Left renal cortex interstitium (tissue), 4 donors: ENCODE data around the gene EFNA4. TPM values are rescaled to one million over a fixed set of nuclear protein-coding genes. Genes with fewer than 3 reads are reported as not detected.

Source experiments
- DNase-seq, 4 donors: peaks; one replicate each; pipeline ENCODE4 v3.0.0-alpha.2; 2013; ENCODE audit warnings: low read depth in 4 of 4, low spot score in 2 of 4, missing footprints in 1 of 4
- polyA plus RNA-seq, 4 donors: library from polyadenylated mRNA; unstranded; fragments of 120-200 nt; gene quantifications; one replicate each; pipeline ENCODE4 v1.2.1, GENCODE V29; 2013; ENCODE audit not compliant: insufficient read length in 4 of 4

The EFNA4 gene
- polyA plus RNA-seq, 4 donors: 18.1 to 24.5 (median 21.3) TPM

DNA sequence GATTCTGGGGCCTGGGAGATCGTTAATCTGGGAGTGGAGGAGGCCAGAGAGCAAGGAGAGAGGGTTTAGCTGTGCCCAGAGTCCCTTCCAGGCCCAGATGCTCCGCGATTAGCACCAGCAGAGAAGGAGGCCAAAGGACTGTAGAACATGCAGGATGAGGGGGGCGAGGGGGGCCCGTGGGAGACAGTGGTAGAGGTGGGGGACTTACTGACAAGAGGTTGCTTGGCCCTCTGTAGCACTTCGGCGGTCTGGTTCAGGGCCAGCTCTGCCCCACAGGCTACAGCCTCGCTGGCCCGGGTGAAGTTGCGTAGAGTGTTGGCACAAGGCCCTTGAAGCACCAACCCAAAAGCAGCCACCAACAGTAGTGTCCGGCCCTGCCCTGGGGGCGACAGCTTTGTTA lies 30.7 kb upstream of the EFNA4 start:
- DNase-seq: no peak

GRCh38 chr1:155033524-155033923 lies 30.0 kb upstream of the EFNA4 start, which contains the start of the genes DCST1 and DCST2:
Gene DCST1 (plus strand): TSS chr1:155033824. CDS start chr1:155034037, 213 bp downstream.
Gene DCST2 (minus strand): TSS chr1:155033781. CDS start chr1:155033701, 80 bp downstream.
- DNase-seq: no peak

GRCh38 chr1:155034318-155035208 lies 29.0 kb upstream of the EFNA4 start:
- DNase-seq: no peak

DNA sequence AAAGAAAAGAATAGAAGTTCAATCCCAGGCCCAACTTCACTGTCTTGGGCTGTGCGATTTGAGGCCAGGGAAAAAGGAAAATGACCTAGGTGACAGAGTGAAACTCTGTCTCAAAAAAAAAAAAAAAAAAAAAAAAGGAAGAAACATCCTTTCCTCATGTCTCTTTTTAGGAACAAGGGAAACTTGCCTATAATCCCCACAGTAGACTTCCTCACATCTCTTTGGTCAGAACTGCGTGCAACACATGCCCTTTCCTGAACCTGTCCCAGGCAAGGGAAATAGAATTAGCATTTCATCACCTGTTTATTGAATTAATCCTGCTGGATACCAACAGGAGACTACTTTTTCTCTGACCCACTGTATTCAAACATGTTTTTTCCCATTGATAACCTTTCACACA lies 27.6 kb upstream of the EFNA4 start:
- no peak for DNase-seq

DNA sequence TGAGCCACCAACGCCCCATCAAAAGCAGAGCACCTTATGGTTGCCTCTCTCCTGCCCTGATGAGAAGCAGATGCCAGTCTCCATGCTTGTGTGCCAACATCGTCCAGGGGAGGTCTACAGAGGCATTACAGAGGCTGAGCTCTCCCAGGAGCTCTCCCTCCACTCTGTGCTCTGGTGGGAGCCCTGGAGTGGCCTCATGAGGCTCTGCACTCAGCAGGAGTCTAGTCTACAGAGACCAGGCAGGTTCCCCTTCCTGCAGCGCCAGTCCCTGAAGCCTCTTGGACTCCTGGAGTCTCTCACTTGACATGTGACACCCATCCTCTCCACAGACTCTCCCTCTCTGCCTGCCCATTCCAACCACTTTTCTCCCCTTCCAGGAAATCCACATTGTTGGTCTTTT lies 26.5 kb upstream of the EFNA4 start:
- DNase-seq: no peak

DNA sequence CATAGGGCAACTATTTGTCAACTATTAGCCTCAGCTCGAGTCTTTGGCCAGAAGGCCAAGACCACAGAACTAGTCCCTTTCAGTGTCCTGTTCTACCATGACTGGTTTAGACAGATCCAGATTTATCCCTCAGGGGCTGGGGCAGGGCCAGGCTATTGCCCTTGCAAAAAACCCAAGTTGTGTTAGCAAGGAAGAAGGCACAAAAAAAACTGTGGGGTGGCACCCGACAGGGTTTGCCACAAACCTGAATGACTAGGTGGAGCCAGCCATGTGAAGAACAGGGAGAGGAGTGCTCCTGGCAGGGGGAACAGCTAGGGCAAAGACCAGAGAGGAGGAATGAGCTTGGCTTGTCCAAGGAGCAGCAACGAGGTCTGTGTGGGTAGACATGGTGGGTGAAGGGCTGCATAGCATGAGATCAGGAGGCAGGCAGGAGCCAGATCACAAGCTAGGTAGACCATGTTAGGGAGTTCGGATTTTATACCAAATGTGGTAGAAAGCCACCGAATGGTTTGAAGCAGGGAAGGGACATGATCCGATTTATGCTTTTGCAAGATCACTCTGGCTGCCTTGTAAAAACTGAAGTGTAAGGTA lies 25.6 kb upstream of the EFNA4 start:
- no peak for DNase-seq

DNA sequence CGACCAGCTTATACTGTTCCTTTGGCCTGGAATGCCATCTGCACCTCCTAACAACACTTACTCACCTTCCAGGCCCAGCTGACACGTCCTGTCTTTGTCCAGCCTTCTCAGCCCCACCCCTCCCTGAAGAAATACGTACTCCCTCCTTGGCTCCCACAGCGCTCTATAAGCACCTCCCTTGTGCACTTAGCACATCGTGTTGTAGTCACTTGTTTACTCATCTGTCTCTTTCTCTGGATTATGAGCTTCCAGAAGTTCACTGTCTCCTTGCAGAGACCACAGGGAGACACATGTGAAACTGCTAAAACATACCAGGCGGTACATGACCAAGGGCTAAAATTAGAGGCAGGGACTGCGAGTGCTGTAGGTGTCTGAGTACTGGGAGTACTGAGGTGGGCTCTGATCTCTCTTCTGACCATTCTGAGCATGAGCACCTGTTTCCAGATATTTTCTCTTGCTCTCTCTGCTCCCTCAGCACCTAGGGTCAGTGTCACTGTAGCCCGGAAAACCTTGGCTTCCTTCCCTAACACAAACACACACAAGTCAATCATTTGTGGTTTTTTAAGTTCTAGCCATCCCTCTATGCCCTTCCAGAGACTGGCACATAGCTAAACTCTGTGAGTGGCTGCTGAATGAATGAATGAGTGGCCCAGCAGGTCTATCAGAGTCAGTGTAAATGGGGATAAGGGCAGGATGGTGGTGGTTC lies 24.8 kb upstream of the EFNA4 start:
- DNase-seq: no peak

DNA sequence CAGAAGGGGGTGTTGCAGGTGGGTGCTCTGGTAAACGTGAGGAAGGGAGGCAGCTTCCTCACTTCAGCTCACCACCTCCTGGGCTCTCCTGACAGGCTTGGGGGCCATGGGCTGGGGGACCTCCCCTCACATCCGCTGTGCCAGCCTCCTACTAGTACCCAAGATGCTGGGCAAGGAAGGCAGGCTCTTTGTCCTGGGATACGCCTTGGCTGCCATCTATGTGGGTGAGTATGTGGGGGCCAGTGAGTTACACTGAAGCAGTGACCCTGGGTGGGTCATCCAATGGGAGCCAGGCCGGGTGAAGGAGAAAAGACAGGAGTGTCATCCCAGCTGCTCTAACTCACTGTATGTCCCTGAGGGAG lies 24.3 kb upstream of the EFNA4 start:
- DNase-seq: no peak

- no peak for DNase-seq
These were observed 23.0 kb upstream of the EFNA4 start for GRCh38 chr1:155040358-155041093.

GRCh38 chr1:155042789-155043188 lies 20.8 kb upstream of the EFNA4 start:
- DNase-seq: no peak

DNA sequence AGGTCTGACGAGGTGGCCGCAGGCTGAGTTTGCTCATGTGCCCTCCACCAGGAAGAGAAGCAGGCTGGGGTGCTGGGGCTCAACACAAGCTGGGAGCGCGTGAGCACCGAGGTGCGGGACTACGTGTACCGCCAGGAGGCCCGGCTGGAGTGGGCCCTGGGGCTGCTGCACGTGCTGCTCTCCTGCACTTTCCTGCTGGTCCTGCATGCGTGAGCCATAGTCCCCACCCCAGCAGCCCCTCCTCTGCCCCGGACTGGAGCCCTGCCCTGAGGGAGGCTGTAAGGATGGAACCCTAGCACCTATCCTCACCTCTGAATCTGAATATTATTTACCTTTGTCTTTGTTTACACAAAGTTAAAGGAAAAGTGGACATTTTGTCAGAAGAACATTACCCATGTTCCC lies 20.2 kb upstream of the EFNA4 start:
- DNase-seq: no peak

DNA sequence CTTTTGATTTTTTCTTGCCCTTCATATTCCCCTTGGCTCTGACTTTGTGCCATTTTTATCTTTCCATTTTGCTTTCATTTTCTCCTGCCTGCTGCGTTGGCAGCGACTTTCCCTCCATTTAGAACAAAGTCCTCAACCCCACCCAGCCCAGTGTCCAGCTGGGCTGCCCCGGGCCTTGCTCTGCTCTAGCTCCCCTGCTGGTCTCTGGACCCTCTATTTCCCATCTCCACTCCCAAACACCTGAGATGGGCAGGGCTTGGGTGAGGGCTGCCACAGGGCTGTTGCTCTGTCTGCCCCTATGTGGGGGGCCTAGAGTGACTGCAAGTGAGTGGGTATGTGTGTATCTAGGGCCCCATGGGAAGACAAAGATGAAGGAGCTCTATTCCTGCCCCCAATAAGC lies 19.7 kb upstream of the EFNA4 start:
- no peak for DNase-seq

DNA sequence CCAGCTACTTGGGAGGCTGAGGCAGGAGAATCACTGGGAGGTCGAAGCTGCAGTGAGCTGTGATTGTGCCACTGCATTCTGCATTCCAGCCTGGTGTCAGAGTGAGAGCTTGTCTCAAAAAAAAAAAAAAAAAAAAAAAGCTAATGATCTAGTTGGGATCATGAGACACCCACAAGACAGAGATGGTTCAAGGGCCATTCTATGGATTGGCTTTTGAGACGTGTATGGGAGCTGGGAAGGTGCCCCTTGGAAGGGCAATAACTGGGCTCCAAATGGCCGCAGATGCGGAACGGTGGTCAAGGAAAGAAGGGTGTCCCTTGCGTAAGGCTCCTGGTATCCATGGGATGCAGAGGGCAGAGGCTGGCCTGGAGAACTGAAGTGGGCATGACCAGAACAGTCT lies 19.2 kb upstream of the EFNA4 start:
- no peak for DNase-seq

DNA sequence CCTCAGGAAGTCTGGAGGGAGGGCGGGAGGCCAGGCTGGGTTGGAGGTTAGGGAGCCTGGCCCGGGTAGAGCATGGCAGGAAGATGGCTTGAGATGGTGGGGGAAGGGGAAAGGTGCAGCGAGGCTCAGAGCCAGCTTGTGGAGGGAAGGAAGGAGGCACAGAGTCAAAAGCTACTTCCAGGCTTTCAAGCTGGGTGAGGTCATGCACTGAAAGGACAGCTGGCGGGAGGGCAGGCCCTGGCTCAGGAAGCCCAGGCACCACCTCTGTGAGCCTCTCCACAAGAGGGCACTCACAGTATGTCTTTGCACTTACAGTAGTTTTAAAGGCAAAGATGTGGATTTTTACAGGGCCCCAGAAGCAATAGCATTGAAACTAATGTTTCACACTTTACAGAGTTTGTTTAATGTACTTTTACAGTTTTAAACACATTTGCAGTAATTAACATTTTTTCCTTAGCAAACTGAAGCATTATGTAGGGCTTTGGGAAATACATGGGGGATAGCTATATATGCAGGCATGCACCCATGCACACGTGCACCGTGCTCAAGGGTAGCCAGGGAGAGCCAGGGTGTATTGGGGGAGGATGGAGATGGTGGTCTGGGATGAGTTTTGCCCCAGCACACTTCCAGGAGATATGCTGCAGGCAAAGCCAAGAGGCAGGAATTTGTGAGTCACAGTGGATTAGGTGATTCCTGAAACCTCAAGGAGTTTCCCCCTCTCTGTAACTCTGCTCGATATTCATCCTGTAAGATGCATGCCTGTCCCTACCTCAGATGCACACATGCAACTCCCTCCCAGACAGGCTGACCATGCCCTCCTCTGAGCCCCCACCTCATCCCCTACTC lies 18.5 kb upstream of the EFNA4 start:
- DNase-seq: peak in 1 of 4 donors; percentile 27

DNA sequence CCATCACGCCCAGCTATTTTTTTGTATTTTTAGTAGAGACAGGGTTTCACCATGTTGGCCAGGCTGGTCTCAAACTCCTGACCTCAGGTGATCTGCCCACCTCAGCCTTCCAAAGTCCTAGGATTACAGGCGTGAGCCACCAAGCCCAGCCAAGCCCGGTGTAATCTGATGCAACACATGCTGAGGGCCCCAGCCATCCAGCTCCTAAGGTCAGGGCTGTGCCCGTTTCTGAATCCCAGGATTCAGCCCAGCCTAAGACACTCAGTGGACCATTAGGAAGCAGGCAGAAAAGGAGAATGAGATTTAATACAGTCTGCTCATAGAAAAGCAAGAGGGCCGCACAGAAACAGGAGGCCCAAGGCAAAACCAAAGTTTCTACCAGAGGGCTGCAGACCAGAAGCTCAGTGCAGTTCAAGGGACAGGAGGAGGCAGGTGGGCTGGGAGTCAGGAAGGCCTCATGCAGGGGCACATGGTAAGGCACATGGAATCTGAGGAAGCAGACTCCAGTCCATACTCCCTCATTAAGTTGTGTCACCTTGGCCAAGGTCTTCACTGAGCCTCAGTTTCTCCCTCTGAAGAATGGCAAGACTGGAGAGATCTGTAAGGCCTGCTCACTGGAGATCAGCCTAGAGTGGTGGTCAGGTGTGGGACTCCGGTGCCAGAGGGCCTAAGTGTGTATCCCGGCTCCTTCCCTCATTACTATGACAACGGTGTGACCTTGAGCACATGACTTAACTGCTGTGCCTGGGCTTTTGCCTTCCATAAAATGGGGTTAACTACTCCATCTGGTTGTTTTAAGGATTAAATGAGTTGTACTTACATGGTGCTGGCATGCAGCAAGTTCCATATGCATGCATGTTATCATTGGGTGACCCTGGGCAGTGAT lies 14.8 kb upstream of the EFNA4 start:
- DNase-seq: no peak

- no peak for DNase-seq
These were observed 13.6 kb upstream of the EFNA4 start for GRCh38 chr1:155049651-155050559.

DNA sequence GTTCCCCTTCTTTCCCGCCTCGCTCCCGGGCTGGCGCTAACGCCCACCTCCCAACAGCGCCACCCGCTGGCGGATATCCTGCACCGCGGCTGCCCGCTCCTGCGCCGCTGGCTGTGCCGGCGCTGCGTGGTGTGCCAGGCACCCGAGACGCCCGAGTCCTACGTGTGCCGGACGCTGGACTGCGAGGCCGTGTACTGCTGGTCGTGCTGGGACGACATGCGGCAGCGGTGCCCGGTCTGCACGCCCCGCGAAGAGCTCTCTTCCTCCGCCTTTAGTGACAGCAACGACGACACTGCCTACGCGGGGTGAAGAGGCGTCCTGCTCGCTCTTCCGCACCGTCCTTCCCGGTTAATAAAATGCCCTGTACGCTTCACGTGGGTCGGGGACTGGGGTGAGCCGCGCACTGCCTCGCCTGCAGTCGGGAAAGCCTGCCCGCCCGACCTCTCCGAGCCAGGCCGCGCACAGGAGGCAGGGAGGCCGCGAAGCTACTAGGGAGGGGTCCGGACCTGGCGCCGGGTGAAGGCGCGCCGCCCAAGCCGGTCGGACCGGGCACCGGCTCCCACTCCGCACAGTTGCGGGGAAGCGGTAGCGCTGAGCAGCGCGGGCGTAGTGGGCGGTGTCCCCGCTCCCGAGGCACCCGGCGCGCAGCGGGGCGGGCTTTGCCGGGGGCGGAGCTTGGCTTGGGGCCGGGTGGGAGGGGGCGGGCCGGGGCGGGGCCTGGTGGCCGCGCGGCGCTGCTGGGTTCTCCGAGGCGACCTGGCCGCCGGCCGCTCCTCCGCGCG lies 12.8 kb upstream of the EFNA4 start, which contains the start of gene ADAM15:
Gene ADAM15 (plus strand): TSS at position 757 of the 782 bp plus-strand sequence. CDS start 71 bp downstream, outside the sequence.
- DNase-seq: no peak
